ENCODE data around the gene EFCAB6.

EFCAB6 gene

DNA sequence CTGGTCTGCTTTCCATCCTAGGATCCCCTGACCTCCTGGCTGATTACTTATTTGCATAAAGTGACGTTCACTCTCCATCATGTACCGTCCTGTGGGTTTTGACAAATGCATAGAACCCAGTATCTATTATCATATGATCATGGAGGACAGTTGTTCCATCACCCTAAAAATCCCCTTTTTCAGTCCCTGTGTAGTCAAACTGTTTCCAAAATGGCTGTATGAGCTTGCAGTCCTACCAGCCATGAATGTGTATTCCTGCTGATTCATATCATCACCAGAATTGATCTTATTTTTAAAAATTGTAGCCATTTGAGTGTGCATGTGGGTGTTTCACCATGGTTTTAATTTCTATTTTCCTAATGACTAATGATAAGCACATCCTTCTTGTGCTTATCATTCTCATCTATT, 291.5 kb downstream of the EFCAB6 start:
- peak; percentile 83 to 86 for ATAC-seq

DNA sequence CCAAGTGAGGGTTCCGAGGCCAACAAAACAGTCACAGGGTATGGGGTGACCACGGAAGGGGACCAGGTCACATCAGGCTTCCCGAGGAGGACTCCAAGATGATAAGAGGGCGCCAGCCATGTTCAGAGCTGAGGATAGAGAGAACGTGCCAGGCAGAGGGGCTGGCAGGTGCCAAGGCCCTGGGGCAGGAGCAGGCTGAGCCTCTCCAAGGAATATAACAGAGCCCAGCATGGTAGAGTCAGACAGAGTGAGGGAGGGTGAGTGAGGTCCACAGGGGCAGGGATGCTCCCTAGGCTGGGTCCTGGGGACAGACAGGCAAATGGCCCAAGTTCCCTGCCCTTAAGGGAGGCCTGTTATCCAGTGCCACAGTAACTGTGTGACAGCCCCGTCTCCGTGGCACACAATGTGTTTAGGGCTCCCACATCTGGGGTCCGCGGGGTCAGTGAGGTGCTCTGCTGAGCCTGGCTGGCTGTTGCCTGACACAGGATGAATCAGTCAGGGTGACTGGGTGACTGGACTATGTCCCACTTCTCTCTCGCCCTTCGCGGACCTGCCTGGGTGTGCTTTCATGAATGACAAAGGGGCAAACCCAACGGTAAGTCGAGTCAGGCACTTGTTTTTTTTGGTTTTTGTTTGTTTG, 295.0 kb downstream of the EFCAB6 start:
- no peak for ATAC-seq

DNA sequence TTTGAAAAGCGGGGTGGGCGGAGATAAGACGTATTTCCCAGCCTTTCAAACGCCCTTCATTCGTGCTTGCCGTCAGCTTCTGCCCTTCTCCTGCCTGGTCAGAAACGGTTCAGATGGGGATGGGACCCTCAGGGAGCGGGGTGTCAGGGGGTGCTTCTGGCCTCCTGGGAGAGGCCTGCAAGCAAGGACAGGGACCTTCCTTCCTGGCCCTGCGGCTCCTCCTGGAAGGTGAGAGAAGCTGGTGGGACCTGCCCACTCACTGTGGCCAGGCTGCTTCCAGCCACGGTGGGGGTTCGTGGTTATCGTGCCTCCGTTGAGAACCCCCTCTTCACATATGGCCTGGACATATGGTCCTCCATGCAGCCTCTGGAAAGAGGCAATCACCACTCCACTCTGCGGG, 295.7 kb downstream of the EFCAB6 start:
- ATAC-seq: no peak

DNA sequence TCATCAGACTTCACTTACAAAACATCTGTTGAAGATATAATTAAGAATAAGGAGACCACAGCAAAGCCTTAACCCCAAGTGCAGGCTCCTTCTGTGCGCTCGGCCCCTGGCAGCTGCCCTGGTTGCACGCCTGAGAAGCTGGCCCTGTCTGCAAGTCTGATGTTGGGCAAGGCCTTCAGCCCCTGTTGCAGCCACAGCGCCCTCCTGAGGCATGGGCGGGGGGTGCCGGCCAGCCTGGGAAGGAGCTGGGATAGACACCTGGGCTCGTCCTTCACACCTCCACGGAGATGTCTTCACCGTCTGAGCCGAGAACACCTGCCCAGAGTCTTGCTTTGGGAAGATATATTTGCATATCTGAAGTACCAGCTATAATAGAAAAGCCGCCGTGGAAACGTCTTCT, 296.2 kb downstream of the EFCAB6 start:
- ATAC-seq: no peak

DNA sequence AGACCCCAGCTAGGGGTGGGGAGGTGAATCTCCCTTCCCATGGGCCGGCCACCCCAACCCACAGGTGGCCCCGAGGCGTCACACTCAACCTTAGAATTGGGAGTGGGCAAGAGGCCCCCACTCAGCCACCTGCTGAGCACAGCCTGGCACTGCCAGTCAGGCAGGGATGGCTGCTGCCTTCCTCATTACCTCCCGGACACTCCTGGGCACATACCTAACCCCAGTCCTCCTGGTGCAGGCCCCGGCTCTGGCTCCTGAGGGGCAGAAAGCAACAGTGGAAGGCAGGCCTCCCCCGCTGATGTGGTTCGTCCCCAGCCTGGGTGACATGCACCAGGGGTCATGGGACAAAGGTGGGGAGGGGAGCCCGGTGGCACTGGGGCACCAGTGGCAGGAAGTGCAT, 296.7 kb downstream of the EFCAB6 start:
- no peak for ATAC-seq

DNA sequence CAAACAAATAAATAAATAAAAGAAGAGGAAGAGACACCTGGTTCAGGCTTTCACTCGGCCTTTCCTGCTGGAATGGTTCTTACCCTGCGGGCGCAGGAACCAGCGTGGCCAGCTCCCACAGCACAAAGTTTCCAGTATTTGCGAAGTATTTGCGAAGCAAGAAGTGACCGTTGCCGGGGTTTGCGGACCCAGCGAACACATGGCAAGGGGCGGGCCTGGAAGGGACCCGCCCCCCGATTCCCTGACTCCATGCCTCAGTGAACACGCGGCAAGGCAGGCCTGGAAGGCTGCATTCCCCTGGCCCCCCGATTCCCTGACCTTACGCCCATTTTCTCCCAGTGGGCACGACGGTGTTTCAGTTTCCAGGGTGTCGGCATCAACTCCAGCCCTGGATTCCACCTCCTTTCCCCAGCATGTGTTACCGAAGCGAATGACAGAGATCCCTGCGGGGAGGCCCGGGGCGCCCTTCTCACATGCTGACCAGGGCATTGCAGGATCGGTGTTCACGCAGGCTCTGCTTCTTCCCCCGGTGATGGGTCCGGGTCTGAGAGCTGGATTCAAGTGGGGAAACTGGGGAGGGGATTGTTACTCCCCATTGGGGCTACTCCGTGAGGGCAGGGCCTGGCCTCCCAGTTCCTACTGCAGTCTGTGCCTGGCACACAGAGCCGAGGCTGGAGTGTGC, 297.5 kb downstream of the EFCAB6 start:
- ATAC-seq: no peak

DNA sequence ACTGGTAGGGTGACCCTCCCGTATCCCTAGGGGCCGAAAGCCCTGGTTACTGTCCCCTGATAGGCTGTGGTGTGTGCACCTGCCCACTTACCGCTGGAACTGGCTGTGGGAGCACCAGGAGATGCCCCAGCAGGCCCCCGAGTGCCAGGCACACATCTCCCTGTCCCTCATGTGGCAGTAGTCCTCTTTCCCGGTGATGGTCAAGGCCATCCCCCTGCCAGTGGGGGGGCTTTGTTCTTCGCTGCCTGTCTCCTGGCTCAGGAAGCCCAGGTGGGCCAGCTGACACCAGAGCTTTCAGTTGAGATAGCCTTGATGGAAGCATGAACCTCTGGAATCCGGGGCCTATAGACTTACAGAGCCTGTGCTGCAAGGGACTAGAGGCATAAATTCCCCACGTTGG, 299.8 kb downstream of the EFCAB6 start:
- no peak for ATAC-seq

DNA sequence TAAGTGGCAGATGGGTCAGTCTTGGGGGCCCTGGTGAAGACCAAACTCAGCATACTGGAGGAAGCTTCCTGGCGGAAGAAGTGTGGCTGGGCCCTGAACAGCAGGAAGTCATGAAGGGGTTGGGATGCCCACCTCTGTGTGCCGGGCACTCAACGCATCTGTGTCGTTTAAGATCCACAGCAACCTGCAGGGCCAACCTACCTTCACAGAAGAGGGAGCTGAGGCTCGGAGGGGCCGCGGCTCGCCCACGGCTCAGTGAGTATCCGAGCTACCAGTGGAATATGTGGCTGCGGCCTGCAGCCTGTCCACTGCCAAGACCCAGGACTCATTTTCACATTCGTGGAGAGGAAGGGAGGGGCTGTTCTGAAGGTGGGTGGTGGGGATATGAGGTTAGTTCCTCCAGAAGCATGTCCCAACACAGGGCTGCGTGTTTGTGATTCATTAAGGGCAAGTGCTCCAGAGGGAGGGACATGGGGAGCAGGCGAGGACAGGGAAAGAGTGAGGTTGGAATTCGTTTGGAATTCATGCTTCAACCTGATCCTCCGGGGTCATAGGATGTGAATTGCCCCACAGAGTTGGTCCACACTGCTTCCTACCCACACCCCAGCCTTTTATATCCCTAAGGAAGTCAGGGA, 300.7 kb downstream of the EFCAB6 start:
- no peak for ATAC-seq

DNA sequence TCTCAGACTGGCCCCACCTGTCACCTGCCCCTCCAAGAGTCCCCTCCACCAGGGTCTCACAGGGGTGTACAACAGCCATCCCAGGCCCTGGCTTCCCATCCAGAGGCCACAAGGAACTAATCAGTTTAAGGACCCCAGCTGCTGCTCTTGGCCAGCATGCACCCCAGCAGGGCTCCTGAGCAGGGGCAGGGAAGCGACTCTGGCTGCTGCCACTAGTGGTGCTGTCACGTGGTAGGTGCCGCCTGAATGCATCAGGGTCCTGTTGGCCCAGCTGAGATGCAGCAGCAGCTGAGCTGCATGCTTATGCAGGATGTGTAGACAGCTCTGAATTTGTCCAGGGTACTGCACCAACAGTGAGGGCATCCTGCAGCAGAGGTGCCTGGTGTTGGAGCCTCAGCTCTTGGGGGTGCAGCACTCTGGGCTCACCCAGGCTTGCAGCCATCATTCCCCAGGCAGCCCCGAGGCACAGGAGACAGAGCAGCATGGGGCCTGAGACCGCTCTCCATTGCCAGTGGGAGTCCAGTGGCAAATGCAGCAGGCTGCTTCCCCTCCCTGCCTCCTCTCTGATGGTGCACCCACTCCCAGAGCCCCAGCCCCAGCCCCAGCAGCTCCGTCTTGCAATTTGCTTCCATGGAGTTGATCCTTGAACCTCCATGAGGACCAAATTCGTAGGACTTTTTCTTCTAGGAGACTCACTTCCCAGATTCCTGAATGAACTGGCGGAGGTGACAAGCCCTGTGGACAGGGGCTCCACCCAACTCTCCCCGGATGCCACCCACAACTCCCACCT, 301.6 kb downstream of the EFCAB6 start:
- no peak for ATAC-seq

DNA sequence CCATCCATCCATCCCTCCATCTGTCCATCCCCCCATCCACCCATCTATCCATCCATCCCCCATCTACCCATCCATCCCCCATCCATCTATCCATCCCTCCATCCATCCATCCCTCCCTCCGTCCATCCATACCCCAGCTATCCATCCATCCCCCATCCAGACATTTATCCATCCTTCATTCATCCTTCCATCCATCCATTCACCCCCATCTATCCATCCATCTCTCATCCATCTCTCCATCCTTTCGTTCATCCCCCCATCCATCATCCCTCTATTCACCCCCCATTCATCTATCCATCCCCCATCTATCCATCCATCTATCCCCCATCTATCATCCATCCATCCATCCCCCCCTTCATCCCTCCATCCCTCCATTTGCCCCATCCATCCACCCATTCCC, 302.8 kb downstream of the EFCAB6 start:
- no peak for ATAC-seq

DNA sequence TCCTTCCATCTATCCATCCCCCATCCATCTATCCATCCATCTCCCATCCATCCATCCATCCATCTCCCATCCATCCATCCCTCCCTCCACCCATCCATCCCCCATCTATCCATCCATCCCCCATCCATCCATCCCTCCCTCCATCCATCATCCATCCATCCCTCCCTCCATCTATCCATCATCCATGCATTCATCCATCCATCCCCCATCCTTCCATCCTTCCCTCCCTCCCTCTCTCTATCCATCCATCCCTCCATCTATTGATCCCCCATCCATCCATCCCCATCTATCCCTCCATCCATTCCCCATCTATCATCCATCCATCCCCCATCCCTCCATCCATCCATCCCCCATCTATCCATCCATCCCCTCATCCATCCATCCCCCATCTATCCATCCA, 303.6 kb downstream of the EFCAB6 start:
- ATAC-seq: no peak

DNA sequence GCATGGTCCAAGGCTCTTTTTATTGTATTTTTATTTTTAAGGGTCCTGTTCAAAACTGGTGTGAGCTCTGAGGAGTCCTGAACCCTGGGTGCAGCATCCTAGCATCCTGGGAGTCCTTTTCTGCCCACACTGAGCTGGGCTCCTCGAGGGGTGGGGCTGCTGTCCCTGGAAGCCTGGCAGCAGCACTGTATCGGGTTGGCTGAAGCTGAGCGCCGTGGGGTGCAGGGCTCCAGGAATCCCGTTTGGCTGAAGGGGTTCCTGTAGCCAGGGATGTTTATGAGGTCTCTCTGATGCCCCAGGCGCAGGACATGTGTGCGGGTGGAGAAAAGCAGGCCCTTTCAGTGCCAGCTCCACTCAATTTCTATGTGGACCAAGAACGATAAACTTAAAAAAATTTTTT, 304.9 kb downstream of the EFCAB6 start:
- ATAC-seq: no peak

DNA sequence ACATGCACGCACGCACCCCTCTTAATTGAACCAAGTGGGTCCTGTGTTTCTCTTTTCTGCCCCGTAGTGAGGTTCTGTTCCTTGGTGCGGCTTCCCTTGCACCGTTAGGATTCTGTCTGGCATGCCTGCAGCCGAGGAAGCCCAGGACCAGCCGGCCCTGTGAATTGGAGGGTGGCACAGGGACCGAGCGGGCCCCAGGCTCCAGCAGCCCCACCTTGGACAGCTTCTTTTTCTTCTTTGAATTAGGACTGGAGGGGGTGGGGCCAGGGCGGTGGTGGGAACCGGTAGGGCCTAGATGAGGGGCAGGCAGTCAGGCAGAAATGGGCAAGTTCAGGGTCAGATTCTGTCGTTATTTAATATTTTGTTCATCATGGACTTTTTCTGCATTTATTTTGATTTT, 305.6 kb downstream of the EFCAB6 start:
- no peak for ATAC-seq

DNA sequence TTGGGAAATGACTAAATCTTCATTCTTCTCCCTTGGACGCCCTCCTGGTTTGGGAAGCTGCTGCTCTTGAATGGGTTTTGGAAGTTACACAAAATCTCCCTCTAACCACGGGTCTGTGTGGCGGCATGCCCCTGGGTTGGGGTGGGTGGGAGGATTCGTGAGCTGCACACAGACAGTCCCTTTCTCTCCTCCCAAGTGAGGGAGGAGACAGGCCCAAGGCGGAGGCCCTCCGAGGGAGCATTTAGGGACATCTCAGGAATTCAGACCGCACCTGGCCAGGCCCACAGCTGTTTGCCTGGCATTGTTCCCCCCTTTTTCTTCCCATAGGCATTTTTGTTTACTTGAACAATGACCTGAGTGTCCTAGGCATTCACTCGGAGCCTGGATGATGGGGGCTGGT, 306.2 kb downstream of the EFCAB6 start:
- ATAC-seq: no peak

DNA sequence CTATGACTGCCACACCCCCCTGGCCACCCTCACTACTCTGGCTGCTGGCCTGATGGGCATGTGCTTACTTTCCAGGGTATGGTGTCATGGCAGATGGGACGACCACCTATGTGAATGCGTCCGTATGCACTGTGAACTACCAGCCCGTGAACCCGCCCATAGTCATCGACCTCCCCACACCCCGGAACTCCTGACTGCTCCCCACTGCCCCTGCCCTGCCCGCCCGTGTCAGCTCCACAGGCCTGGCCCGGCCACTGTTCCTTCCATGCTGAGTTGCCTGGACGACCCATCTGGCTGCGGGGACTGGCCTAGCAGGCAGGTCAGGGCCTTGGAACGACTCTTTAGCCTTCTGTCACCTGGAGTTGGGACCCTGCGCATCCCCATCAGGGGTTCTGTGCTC, 306.7 kb downstream of the EFCAB6 start:
- no peak for ATAC-seq

DNA sequence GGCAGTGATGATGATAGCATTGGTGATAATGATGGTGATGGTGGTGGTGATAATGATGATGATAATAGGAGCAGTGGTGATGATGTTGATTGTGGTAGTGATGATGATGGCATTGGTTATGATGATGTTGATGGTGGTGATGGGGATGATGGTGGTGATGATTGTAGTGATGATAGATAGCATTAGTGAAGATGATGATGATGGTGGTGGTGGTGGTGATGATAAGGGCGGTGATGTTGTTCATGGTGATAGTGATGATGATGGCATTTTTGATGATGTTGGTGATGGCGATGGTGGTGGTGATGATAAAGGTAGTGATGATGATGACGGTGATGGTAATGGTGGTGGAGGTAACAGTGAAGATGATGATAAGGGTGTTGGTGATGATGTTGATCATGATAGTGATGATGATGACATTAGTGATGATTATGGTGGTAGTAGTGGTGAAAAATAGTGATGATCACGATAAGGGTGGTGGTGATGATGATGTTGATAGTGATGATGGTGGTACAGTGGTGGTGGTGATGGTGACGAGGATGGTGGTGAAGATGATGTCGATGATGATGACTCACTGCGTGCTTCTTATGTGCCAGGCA, 307.3 kb downstream of the EFCAB6 start:
- ATAC-seq: no peak

DNA sequence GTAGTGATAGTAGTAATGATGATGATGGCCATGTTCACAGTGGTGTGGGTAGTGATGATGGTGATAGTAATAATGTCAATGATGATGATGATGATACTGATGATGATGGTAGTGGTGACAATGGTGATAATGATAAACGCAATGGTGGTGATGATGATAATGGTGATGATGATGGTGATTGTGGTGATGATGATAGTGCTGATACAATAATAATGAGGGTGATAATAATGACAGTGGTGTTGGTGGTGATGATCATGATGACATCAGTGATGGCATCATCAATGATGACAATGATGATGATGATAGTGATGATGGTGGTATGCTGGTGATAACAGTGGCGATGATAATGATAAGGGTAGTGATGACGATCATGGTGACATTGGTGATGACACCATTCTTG, 308.0 kb downstream of the EFCAB6 start:
- no peak for ATAC-seq

DNA sequence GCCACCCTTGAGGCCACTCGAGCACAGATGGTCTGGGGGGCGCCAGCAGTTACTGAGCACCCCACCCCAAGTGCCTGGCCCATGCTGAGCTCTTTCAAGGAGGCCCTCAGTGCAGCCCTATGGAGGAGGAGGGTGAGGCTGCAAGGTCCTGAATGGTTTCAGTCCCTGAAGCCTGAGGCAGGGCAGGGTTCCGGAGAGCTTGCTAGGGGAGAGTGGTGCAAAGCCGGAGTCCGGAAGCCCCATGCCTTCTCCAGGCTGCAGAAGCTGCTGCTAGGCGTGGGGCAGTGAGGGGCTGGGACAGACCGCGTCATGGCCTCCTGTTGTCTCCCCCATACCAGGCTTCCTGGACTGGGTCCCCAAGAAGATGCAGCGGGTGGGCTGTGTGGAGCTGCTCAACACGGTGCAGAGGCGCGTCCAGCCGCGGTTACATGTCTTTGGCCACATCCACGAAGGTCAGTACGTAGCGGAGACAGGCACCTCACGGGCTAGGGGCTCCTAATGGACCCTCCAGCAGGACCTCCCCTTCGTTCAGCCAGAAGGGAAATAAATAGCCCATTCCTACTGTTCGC, 309.7 kb downstream of the EFCAB6 start:
- ATAC-seq: no peak

DNA sequence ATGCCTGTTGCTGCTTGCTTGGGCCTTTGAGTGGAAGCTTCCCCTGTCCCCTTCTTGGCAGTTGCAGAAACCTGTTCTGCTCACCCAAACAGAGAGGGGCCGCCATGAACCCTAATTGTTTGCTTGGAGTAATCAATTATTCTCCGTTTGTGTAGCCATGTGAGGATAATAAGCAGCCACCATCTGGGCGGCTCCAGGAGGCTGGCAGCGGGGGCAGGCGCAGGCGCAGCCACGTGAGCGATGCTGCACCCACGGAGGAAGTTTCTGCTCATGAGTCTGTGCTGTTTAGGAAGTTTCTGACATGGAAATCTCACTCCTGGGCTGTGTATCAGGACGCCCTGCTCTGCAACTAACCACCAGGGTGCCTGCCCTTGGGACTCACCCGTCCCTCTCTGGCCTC, 310.2 kb downstream of the EFCAB6 start:
- no peak for ATAC-seq

DNA sequence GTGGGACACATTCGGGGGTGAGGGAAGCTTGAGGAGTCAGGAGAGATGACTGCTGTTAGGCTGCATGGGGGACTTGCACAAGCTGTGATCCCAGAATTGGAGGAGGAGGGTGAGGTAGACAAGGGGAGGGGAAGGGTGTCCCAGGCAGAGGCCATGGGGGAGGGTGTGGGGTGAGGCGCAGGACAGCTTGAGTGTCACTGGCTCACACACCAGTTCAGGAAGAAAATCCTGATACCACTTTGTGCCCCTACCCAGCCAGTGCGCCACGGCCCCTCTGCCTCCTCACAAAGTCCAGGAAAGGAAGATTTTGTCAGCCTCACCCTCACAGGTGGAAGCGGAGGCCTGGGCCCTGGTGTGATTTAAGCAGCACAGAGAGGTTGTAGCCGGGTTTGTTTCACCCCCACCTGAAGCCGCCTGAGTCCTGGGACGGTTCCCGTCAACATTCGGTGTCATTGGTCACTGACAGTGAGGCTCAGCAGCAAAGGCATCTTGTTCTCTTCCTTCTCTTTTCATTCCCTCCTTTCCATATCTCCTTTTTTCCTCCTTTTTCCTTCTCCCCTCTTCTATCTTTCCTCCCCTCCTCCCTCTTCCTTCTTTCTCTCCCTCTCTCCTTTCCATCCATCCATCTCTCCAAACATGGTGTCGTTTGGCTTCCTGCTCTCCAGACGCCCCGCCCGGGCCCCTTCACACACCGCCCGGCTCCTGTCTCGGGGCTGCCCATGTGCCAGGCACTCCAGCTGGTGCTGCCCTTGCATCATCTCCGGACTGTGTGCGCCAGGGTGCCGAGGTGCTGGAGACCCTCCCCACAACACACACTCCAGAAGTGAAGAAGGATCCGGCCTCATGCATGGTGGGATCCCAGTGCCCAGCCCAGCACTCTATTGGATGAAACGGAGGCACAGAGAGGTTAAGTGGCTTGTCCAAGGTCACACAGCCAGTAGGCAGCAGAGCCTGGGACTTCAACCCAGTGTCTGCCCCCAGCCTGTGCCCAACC, 311.0 kb downstream of the EFCAB6 start:
- no peak for ATAC-seq

DNA sequence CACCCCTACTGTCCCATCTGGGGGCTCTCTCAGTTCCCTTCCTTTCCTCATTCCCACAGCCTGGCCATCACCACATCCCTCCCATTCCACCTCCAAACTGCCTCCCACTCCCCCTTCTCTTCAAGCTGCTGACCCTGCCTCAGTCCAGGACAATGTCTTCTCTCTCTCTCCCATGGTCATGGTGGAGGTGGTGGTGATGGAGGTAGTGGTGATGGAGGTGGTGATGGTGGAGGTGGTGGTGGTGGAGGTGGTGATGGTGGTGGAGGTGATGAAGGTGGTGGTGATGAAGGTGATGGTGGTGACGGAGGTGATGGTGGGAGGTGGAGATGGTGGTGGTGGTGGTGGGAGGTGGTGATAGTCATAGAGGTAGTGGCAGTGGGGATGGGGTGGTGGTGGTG, 313.2 kb downstream of the EFCAB6 start:
- ATAC-seq: no peak
